NB4 (cell line): Measurements from ENCODE around the gene MAGI2.

Experiments
- DNase-seq: peaks from one replicate; pipeline ENCODE4 v3.0.0; 2010; ENCODE audit warnings: low read depth
- H3K4me3 ChIP-seq: one replicate; pipeline ENCODE4 v1.5.1; 2011; ENCODE audit warnings: mild to moderate bottlenecking, low read depth, low read length, moderate library complexity
- MYC ChIP-seq: IDR thresholded peaks from 2 replicates; pipeline ENCODE4 v1.6.1; 2011; ENCODE audit warnings: low read depth, low read length
- POLR2A ChIP-seq: IDR thresholded peaks from 2 replicates; pipeline ENCODE4 v1.6.1; 2011; ENCODE audit warnings: mild to moderate bottlenecking; ENCODE audit not compliant: insufficient read length; ENCODE audit errors: extremely low read depth
- TF ChIP-seq, protein P1 (sequence below): IDR thresholded peaks from 2 replicates; pipeline ENCODE4 v1.6.1; 2011; ENCODE audit warnings: low read depth, low read length
- TF ChIP-seq, protein P2 (sequence below): IDR thresholded peaks from one replicate; pipeline ENCODE4 v1.5.1; 2012; ENCODE audit warnings: low read depth, low read length

Gene MAGI2

DNA sequence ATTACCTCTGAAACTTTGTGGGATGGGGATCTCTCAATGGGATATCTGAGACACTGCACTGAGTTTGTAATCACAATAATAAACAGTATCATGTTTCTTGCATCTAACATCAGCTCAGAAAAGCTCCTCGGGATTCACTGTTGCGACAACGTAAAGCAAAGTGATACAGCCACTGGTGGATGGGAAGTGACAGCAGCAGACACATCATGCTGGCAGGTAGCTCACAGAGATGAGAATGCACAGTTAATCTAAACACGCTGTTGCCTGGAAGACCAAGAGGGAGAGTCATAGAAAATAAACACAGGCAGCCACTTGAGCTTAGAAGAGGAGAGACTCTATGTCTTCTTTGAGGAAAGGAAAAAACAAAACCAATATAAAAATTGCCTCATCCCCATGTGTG lies 513.8 kb downstream of the MAGI2 start:
- DNase-seq, result no peak
- no peak overlapping the region for H3K4me3 ChIP-seq
- no peak for TF ChIP-seq POLR2A
- TF ChIP-seq MYC, result no peak
- TF ChIP-seq, protein P1, sequence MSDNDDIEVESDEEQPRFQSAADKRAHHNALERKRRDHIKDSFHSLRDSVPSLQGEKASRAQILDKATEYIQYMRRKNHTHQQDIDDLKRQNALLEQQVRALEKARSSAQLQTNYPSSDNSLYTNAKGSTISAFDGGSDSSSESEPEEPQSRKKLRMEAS, result no peak
- TF ChIP-seq, protein P2, sequence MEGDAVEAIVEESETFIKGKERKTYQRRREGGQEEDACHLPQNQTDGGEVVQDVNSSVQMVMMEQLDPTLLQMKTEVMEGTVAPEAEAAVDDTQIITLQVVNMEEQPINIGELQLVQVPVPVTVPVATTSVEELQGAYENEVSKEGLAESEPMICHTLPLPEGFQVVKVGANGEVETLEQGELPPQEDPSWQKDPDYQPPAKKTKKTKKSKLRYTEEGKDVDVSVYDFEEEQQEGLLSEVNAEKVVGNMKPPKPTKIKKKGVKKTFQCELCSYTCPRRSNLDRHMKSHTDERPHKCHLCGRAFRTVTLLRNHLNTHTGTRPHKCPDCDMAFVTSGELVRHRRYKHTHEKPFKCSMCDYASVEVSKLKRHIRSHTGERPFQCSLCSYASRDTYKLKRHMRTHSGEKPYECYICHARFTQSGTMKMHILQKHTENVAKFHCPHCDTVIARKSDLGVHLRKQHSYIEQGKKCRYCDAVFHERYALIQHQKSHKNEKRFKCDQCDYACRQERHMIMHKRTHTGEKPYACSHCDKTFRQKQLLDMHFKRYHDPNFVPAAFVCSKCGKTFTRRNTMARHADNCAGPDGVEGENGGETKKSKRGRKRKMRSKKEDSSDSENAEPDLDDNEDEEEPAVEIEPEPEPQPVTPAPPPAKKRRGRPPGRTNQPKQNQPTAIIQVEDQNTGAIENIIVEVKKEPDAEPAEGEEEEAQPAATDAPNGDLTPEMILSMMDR, result no peak

DNA sequence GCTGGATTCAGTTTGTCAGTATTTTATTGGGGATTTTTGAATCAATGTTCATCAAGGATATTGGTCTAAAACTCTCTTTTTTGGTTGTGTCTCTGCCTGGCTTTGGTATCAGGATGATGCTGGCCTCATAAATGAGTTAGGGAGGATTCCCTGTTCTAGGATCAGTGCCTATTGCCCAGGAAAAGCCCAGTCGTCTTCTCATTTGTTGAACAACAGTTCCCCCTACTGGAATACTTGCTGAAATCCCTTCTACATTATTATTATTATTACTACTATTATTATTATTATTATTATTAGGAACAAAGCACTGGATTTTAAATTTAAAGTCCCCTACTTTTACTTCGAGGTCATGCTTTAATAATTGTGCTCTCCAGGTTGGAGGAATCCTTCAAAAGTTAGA lies 528.9 kb downstream of the MAGI2 start:
- TF ChIP-seq, protein P2, result peak; percentile 3
- TF ChIP-seq POLR2A (no peak), MYC (no peak)
- no peak overlapping the region for H3K4me3 ChIP-seq
- DNase-seq, result peak; percentile 16

DNA sequence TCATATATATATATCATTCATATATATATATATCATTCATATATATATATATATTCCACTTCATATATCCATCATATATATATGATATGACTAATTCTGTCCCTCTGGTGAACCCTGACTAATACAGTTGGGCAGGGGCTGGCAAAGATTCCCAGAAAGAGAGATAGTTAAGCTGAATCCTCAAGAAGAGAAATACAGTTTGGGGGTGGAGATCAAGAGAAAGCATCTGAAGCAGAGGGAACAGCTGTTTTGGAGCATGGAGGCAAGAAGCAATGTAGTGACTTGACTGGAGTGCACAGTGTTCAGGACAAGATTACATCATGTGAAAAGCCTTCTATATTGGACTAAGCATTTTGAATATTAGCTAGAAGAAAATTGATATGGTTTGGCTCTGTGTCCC lies 540.7 kb downstream of the MAGI2 start:
- TF ChIP-seq, protein P2, result no peak
- TF ChIP-seq MYC, result no peak
- TF ChIP-seq, protein P1, result no peak
- TF ChIP-seq POLR2A, result no peak
- DNase-seq, result no peak
- H3K4me3 ChIP-seq, result no peak overlapping the region

DNA sequence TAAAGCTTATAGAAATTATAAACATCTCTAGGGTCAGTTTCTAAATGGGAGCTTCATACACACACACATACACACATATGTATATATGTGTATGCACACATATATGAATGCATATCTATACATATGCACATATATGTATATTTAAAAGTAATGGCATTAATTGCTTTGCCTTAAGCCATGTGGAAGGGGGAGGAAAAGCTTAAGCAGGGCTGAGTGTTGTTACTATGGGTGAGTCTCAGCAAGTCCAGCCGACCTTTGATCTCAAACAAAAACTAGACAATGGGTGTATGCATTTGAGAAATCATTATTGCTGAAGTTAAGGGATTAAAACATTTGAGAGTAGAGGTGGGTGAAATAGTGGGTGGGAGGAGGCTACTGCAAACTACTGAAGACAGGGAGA lies 546.7 kb downstream of the MAGI2 start:
- no peak overlapping the region for H3K4me3 ChIP-seq
- TF ChIP-seq, protein P2, result no peak
- TF ChIP-seq MYC (no peak), POLR2A (no peak)
- TF ChIP-seq, protein P1, result no peak
- DNase-seq, result no peak

DNA sequence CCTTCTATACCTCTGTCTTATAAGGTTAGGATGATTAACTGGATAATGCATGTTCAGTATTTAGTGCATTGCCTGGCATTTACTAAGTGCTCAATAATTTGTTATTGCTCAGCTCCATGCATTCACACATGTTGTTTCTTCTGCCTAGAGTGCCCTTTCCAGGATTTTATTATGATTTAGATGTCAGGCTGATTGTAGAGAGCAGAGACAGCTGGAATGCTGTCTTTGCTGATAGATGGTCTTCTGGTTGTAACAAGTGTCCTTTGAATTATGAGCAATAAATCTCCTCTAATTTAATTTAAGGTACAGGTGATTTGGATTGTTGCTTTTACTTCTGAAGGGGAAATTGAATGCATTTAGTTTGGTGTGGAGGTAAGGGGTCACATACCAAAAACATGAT lies 548.0 kb downstream of the MAGI2 start:
- no peak for DNase-seq
- TF ChIP-seq, protein P1, result no peak
- TF ChIP-seq MYC, result no peak
- TF ChIP-seq, protein P2, result no peak
- no peak for TF ChIP-seq POLR2A
- no peak overlapping the region for H3K4me3 ChIP-seq

DNA sequence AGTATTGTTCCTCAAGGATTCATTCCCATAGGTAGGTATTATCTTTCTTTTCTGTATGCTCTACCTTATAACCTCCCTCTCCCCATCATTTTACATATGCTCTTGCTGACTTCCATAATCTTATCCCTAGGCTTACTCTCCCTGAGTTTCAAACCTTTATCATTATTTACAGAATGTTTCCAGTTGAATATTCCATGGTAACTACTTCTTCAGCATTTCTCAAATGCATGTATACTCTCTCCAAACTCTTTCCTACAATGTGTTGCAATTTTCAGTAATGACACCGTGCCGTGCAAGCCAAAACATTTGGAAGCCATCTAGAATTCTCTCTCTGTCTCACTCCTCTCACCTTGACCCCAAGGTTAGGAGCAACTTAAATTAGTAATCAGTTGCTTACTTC lies 548.5 kb downstream of the MAGI2 start:
- no peak overlapping the region for H3K4me3 ChIP-seq
- TF ChIP-seq POLR2A, result no peak
- no peak for TF ChIP-seq MYC
- TF ChIP-seq, protein P1, result no peak
- TF ChIP-seq, protein P2, result no peak
- no peak for DNase-seq
